WTC11 (cell line): ENCODE data around the gene RAB26.

Source experiments
- CREB1 ChIP-seq: sonication (generic); formaldehyde crosslinking; IDR thresholded peaks from 2 replicates; pipeline ENCODE4 v1.8.0; 2023; ENCODE audit warnings: mild to moderate bottlenecking, missing genetic modification reagents
- ELF4 ChIP-seq: sonication (generic); formaldehyde crosslinking; IDR thresholded peaks from 2 replicates; pipeline ENCODE4 v1.8.1; 2022; ENCODE audit warnings: low read depth, mild to moderate bottlenecking, moderate library complexity, missing genetic modification reagents
- NFATC4 ChIP-seq: fragments of 250-450 bp; sonication (Bioruptor Pico); IDR thresholded peaks from 2 replicates; pipeline ENCODE4 v1.9.0; 2021; ENCODE audit warnings: mild to moderate bottlenecking
- NR1H2 ChIP-seq: sonication (generic); formaldehyde crosslinking; IDR thresholded peaks from 2 replicates; pipeline ENCODE4 v1.9.0; 2021; ENCODE audit warnings: mild to moderate bottlenecking, moderate library complexity, missing genetic modification reagents
- SMAD3 ChIP-seq: sonication (generic); formaldehyde crosslinking; IDR thresholded peaks from 2 replicates; pipeline ENCODE4 v1.8.0; 2022; ENCODE audit warnings: missing genetic modification reagents, mild to moderate bottlenecking, borderline replicate concordance
- SMAD4 ChIP-seq: sonication (generic); formaldehyde crosslinking; IDR thresholded peaks from 2 replicates; pipeline ENCODE4 v1.8.0; 2022; ENCODE audit warnings: mild to moderate bottlenecking, missing genetic modification reagents
- TEAD1 ChIP-seq: sonication (generic); formaldehyde crosslinking; IDR thresholded peaks from 2 replicates; pipeline ENCODE4 v1.8.0; 2022; ENCODE audit warnings: mild to moderate bottlenecking, missing genetic modification reagents
- TP53 ChIP-seq: sonication (generic); formaldehyde crosslinking; IDR thresholded peaks from 2 replicates; pipeline ENCODE4 v1.8.1; 2023; ENCODE audit warnings: mild to moderate bottlenecking, missing genetic modification reagents
- ZNF121 ChIP-seq: sonication (generic); formaldehyde crosslinking; IDR thresholded peaks from 2 replicates; pipeline ENCODE4 v1.8.0; 2023; ENCODE audit warnings: missing genetic modification reagents
- TF ChIP-seq, protein P1 (sequence below): fragments of 200-600 bp; IDR thresholded peaks from 2 replicates; pipeline ENCODE4 v1.8.0; 2022; ENCODE audit warnings: antibody characterized with exemption
- TF ChIP-seq, protein P2 (sequence below): sonication (generic); formaldehyde crosslinking; IDR thresholded peaks from 2 replicates; pipeline ENCODE4 v1.8.1; 2022; ENCODE audit warnings: missing genetic modification reagents, borderline replicate concordance
- TF ChIP-seq, protein P3 (sequence below): fragments of 250-450 bp; sonication (Bioruptor Pico); IDR thresholded peaks from 2 replicates; pipeline ENCODE4 v1.9.0; 2021; ENCODE audit warnings: moderate library complexity, mild to moderate bottlenecking, inconsistent platforms, borderline replicate concordance
- TF ChIP-seq, protein P4 (sequence below): sonication (generic); formaldehyde crosslinking; IDR thresholded peaks from 2 replicates; pipeline ENCODE4 v1.8.1; 2022; ENCODE audit warnings: low read depth, mild to moderate bottlenecking, moderate library complexity, missing genetic modification reagents, borderline replicate concordance
- TF ChIP-seq, protein P5 (sequence below): sonication (generic); formaldehyde crosslinking; IDR thresholded peaks from 2 replicates; pipeline ENCODE4 v1.8.0; 2022; ENCODE audit warnings: mild to moderate bottlenecking, missing genetic modification reagents

DNA sequence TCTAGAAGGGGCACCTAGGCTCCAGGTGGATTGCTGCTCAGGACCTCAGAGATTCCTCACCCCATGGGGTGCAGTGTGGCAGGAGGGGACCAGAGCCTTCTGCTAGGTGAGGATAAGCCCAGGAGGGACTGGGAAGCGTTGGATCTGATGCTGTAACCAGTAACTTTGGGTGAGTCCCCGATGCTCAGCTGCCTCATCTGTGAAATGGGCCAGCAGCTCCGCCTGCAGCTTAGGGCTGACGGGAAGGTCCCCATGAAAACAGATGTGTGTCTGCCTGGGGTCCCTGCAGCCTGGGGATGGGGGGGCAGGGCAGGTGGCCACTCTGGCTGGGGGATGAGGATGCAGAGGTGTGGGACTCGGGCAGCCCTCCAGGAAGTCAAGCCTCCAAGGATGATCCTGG lies 50.7 kb downstream of the RAB26 start:
- TF ChIP-seq, protein P1, sequence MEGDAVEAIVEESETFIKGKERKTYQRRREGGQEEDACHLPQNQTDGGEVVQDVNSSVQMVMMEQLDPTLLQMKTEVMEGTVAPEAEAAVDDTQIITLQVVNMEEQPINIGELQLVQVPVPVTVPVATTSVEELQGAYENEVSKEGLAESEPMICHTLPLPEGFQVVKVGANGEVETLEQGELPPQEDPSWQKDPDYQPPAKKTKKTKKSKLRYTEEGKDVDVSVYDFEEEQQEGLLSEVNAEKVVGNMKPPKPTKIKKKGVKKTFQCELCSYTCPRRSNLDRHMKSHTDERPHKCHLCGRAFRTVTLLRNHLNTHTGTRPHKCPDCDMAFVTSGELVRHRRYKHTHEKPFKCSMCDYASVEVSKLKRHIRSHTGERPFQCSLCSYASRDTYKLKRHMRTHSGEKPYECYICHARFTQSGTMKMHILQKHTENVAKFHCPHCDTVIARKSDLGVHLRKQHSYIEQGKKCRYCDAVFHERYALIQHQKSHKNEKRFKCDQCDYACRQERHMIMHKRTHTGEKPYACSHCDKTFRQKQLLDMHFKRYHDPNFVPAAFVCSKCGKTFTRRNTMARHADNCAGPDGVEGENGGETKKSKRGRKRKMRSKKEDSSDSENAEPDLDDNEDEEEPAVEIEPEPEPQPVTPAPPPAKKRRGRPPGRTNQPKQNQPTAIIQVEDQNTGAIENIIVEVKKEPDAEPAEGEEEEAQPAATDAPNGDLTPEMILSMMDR, result no peak
- TF ChIP-seq SMAD3, result no peak
- TF ChIP-seq ELF4, result no peak
- TF ChIP-seq, protein P2, sequence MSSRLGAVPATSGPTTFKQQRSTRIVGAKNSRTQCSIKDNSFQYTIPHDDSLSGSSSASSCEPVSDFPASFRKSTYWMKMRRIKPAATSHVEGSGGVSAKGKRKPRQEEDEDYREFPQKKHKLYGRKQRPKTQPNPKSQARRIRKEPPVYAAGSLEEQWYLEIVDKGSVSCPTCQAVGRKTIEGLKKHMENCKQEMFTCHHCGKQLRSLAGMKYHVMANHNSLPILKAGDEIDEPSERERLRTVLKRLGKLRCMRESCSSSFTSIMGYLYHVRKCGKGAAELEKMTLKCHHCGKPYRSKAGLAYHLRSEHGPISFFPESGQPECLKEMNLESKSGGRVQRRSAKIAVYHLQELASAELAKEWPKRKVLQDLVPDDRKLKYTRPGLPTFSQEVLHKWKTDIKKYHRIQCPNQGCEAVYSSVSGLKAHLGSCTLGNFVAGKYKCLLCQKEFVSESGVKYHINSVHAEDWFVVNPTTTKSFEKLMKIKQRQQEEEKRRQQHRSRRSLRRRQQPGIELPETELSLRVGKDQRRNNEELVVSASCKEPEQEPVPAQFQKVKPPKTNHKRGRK (CRISPR knock-in tag), result no peak
- TF ChIP-seq, protein P3, sequence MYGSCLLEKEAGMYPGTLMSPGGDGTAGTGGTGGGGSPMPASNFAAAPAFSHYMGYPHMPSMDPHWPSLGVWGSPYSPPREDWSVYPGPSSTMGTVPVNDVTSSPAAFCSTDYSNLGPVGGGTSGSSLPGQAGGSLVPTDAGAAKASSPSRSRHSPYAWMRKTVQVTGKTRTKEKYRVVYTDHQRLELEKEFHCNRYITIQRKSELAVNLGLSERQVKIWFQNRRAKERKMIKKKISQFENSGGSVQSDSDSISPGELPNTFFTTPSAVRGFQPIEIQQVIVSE (CRISPR knock-in tag), result no peak
- TF ChIP-seq TP53 (CRISPR knock-in tag), result no peak
- no peak for TF ChIP-seq CREB1 (CRISPR knock-in tag)
- TF ChIP-seq ZNF121 (CRISPR knock-in tag), result no peak
- TF ChIP-seq, protein P4, sequence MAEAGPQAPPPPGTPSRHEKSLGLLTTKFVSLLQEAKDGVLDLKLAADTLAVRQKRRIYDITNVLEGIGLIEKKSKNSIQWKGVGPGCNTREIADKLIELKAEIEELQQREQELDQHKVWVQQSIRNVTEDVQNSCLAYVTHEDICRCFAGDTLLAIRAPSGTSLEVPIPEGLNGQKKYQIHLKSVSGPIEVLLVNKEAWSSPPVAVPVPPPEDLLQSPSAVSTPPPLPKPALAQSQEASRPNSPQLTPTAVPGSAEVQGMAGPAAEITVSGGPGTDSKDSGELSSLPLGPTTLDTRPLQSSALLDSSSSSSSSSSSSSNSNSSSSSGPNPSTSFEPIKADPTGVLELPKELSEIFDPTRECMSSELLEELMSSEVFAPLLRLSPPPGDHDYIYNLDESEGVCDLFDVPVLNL, result no peak
- TF ChIP-seq, protein P5, sequence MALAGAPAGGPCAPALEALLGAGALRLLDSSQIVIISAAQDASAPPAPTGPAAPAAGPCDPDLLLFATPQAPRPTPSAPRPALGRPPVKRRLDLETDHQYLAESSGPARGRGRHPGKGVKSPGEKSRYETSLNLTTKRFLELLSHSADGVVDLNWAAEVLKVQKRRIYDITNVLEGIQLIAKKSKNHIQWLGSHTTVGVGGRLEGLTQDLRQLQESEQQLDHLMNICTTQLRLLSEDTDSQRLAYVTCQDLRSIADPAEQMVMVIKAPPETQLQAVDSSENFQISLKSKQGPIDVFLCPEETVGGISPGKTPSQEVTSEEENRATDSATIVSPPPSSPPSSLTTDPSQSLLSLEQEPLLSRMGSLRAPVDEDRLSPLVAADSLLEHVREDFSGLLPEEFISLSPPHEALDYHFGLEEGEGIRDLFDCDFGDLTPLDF, result no peak
- no peak for TF ChIP-seq NFATC4 (CRISPR knock-in tag)
- no peak for TF ChIP-seq NR1H2 (CRISPR knock-in tag)
- TF ChIP-seq TEAD1, result no peak
- TF ChIP-seq SMAD4 (CRISPR knock-in tag), result no peak
